Activated B cell treated with CpG ODN at 0.5 μM for 24 hours (primary cell): ENCODE measurements around the gene CPNE7. TPM values are rescaled to one million over a fixed set of nuclear protein-coding genes. Genes with fewer than 3 reads are reported as not detected.
"Not testable (repeated sequence)": the region's sequence is repeated elsewhere in the genome, so short reads cannot be mapped to it uniquely, and the experiment has no call there.

Source experiments
- ATAC-seq: fragments of 200-7000 bp; cut with Tn5 transposase; one replicate; pipeline ENCODE4 v1.10.0; 2021; ENCODE audit warnings: low read depth, mild to moderate bottlenecking, moderate library complexity
- CTCF ChIA-PET: fragments of 350-600 bp; sonication (Branson Sonifier 250); formaldehyde crosslinking; loops from one replicate; lab custom pipeline; 2021; ENCODE audit warnings: antibody characterized with exemption; lab: Charles Lee
- POLR2A ChIA-PET: fragments of 350-600 bp; sonication (Branson Sonifier 250); formaldehyde crosslinking; loops from one replicate; lab custom pipeline; 2021; ENCODE audit warnings: antibody characterized with exemption; lab: Charles Lee
- DNase-seq: peaks from one replicate; pipeline ENCODE4 v3.0.0; 2022
- H3K27ac Mint-ChIP-seq: one replicate; pipeline ENCODE4 v1.8.0; 2020; ENCODE audit warnings: mixed read lengths
- H3K27me3 Mint-ChIP-seq: one replicate; pipeline ENCODE4 v1.8.0; 2021; ENCODE audit warnings: mixed read lengths
- H3K36me3 Mint-ChIP-seq: one replicate; pipeline ENCODE4 v1.8.0; 2021; ENCODE audit warnings: low read depth, mixed read lengths
- H3K4me1 Mint-ChIP-seq: one replicate; pipeline ENCODE4 v1.8.0; 2021; ENCODE audit warnings: mixed read lengths
- H3K4me3 Mint-ChIP-seq: one replicate; pipeline ENCODE4 v1.8.0; 2020; ENCODE audit warnings: mild to moderate bottlenecking, mixed read lengths
- H3K9me3 Mint-ChIP-seq: one replicate; pipeline ENCODE4 v1.8.0; 2020; ENCODE audit warnings: mixed read lengths
- intact Hi-C: fragments of 100-400 bp; cut with micrococcal nuclease; formaldehyde crosslinking; loops from one replicate; pipeline ENCODE4 v1.15.1; 2024
- total RNA-seq: library from RNA; stranded (reverse); gene quantifications from 2 replicates; pipeline ENCODE4 v1.2.3, GENCODE V29; 2022
- TF ChIP-seq, protein P1 (sequence below): fragments of 200-600 bp; IDR thresholded peaks from one replicate; pipeline ENCODE4 v1.8.0; 2022; ENCODE audit warnings: antibody characterized with exemption, mild to moderate bottlenecking

The CPNE7 gene
- total RNA-seq, 1 donor from 2014 or later: 2.0 TPM

DNA sequence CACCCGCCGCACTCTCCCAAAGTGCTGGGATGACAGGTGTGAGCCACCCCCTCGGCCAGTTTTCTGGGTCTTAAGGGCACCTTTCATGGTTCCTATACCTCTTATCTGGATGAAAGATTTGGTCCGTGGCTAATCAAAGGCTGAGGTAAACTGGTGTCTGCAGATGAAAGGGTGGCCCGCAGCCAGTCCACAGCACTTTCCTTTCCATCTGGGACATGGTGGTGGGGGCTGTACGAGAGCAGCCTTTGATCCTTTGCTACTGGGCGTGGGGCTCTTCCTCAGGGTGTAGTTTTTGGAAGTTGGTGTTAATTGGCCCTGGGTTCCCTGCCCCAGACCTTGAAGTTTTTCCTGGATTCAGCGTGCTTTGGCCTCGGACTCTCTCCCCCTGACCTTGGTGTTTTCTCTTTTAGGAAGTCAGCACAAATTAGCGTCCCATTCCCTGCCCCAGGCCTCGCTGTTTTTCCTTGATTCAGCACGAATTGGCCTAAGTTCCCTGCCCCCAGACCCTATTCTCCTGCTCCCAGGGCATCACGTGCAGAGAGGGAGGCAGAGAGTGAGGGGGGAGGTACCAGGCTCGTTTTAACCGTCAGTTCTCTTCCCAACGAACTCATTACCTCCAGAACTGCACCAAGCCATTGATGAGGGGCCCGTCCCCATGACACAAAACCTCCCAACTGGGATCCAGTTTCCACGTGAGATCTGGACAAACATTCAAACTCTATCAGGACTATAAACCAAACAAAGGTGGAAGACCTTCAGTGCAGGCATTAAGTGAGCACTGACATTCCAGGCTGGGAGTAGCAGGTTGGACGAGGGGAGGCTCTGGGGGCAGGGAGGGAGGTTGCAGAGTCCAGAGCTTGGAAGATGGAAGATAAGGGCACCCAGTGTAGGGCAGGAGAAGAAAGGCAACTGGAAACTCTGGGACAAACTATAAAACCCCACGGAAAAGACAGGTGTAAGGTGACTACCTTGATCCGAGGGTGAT, 49.5 kb downstream of the CPNE7 start:
- no peak for DNase-seq

GRCh38 chr16:89629827-89630610, 54.5 kb downstream of the CPNE7 start:
- ChIA-PET POLR2A (no interaction called here), CTCF (no interaction called here)
- Mint-ChIP-seq H3K9me3 (no peaks in the 10 kb centered on the region), H3K4me1 (no peaks in the 10 kb centered on the region), H3K27ac (no peak overlapping the region), H3K36me3 (no peaks in the 10 kb centered on the region), H3K27me3 (no peaks in the 10 kb centered on the region), H3K4me3 (no peak overlapping the region)
- intact Hi-C loops: no loop called here
- no peak for DNase-seq
- peak; percentile 7 for ATAC-seq
- TF ChIP-seq, protein P1, sequence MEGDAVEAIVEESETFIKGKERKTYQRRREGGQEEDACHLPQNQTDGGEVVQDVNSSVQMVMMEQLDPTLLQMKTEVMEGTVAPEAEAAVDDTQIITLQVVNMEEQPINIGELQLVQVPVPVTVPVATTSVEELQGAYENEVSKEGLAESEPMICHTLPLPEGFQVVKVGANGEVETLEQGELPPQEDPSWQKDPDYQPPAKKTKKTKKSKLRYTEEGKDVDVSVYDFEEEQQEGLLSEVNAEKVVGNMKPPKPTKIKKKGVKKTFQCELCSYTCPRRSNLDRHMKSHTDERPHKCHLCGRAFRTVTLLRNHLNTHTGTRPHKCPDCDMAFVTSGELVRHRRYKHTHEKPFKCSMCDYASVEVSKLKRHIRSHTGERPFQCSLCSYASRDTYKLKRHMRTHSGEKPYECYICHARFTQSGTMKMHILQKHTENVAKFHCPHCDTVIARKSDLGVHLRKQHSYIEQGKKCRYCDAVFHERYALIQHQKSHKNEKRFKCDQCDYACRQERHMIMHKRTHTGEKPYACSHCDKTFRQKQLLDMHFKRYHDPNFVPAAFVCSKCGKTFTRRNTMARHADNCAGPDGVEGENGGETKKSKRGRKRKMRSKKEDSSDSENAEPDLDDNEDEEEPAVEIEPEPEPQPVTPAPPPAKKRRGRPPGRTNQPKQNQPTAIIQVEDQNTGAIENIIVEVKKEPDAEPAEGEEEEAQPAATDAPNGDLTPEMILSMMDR: no peak

More for the DNA sequence above, 49.5 kb downstream of the CPNE7 start:
- POLR2A ChIA-PET: no interaction called here
- Mint-ChIP-seq H3K4me1 (no peaks in the 10 kb centered on the region), H3K27ac (no peak overlapping the region), H3K27me3 (peaks cover 6% of the 10 kb centered on the region), H3K4me3 (no peak overlapping the region), H3K36me3 (no peaks in the 10 kb centered on the region), H3K9me3 (no peaks in the 10 kb centered on the region)
- TF ChIP-seq, protein P1: no peak
- intact Hi-C loops: no loop called here
- CTCF ChIA-PET: no interaction called here
- no peak for ATAC-seq

DNA sequence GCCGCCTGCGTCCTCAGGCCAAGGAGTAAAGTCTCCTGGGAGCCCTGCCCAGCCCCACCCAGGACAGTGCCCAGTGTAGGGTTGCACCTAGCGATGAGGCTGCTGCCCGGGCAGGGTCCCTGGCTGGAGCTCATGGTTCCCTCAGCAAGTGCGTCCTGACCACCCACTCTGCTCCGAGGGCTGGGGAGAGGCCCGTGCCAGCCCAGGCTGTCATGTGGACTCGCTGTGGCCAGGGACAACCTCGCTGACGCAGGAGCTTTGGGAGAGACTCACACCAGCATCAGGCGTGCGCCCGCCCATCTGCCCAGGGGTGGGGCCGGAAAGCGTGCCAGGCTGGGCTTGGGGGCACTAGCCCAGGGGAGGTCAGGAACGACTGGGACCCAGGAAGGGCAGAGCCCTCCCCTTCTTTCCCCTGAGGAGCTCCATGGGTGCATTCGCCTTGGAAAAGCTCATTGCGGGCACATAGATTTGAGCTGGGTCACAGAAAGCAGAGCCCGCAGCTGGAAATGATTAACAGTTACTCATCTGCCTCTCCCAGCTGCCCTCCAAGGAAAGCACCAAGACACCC, 57.6 kb downstream of the CPNE7 start:
- no peak overlapping the region for H3K4me3 Mint-ChIP-seq
- ChIA-PET POLR2A (no interaction called here), CTCF (no interaction called here)
- TF ChIP-seq, protein P1: no peak
- DNase-seq (no peak), ATAC-seq (no peak)
- no peaks in the 10 kb centered on the region for H3K36me3 Mint-ChIP-seq
- intact Hi-C loops: no loop called here
- H3K4me1 Mint-ChIP-seq: no peaks in the 10 kb centered on the region
- no peak overlapping the region for H3K27ac Mint-ChIP-seq
- H3K27me3 Mint-ChIP-seq: no peaks in the 10 kb centered on the region
- H3K9me3 Mint-ChIP-seq: no peaks in the 10 kb centered on the region

- ATAC-seq, POLR2A ChIA-PET, H3K27me3 Mint-ChIP-seq, DNase-seq, H3K27ac Mint-ChIP-seq, H3K4me1 Mint-ChIP-seq, H3K36me3 Mint-ChIP-seq, CTCF ChIA-PET, H3K4me3 Mint-ChIP-seq, H3K9me3 Mint-ChIP-seq, intact Hi-C loops: not testable (repeated sequence)
These were observed 59.2 kb downstream of the CPNE7 start for GRCh38 chr16:89634463-89635385.

DNA sequence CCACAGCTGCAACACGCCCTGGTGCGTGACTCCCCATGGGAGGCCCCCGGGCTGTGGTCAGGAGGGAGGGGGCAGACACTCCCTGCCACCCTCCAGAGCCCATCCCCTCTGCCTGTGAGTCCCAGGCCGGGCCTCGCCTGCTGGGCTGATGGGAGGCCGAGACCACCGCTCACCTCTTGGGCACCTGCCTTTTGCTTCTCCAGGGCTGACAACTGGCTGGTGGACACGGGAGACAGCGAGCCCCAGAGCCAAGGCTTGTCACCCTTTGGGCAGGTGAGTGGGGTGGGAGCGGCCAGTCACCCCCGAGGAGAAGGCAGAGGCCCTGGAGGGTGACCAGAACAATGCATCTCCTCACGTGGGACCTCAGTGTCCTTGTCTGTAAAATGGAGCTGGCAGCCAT, 61.1 kb downstream of the CPNE7 start:
- intact Hi-C loops: no loop called here
- H3K4me3 Mint-ChIP-seq: no peak overlapping the region
- ChIA-PET CTCF (no interaction called here), POLR2A (no interaction called here)
- peaks cover 8% of the 10 kb centered on the region for H3K4me1 Mint-ChIP-seq
- no peaks in the 10 kb centered on the region for H3K9me3 Mint-ChIP-seq
- DNase-seq: no peak
- H3K27ac Mint-ChIP-seq: no peak overlapping the region
- TF ChIP-seq, protein P1: no peak
- no peaks in the 10 kb centered on the region for H3K27me3 Mint-ChIP-seq
- ATAC-seq: no peak
- H3K36me3 Mint-ChIP-seq: no peaks in the 10 kb centered on the region
